HEK293 (cell line): ENCODE data around the gene CATSPER1.

ENCODE experiments used
- HOXA7 ChIP-seq: sonication (generic); formaldehyde crosslinking; IDR thresholded peaks from 2 replicates; pipeline ENCODE4 v1.8.1; 2022; ENCODE audit warnings: missing genetic modification reagents, borderline replicate concordance
- MZF1 ChIP-seq: fragments of 450-650 bp; formaldehyde crosslinking; IDR thresholded peaks from 2 replicates; pipeline ENCODE4 v1.5.1; 2017; ENCODE audit warnings: missing biosample characterization, missing genetic modification characterization, borderline replicate concordance
- TCF7L2 ChIP-seq: IDR thresholded peaks from 2 replicates; pipeline ENCODE4 v1.6.1; 2011; ENCODE audit warnings: low read depth, mild to moderate bottlenecking, inconsistent platforms, low read length, moderate library complexity, borderline replicate concordance
- YY1 ChIP-seq: fragments of 450-650 bp; formaldehyde crosslinking; IDR thresholded peaks from 2 replicates; pipeline ENCODE4 v1.5.1; 2018; ENCODE audit warnings: missing biosample characterization, missing genetic modification characterization
- ZBTB7A ChIP-seq: fragments of 450-650 bp; formaldehyde crosslinking; IDR thresholded peaks from 2 replicates; pipeline ENCODE4 v1.5.1; 2016; ENCODE audit warnings: low read depth, missing biosample characterization, missing genetic modification characterization
- ZNF138 ChIP-seq: fragments of 450-650 bp; formaldehyde crosslinking; IDR thresholded peaks from 2 replicates; pipeline ENCODE4 v1.5.1; 2016; ENCODE audit warnings: missing biosample characterization, missing genetic modification characterization, borderline replicate concordance
- ZNF140 ChIP-seq: fragments of 450-650 bp; formaldehyde crosslinking; IDR thresholded peaks from 2 replicates; pipeline ENCODE4 v1.5.1; 2016; ENCODE audit warnings: missing biosample characterization, missing genetic modification characterization
- ZNF24 ChIP-seq: fragments of 450-650 bp; formaldehyde crosslinking; IDR thresholded peaks from 2 replicates; pipeline ENCODE4 v1.5.1; 2016; ENCODE audit warnings: missing biosample characterization, missing genetic modification characterization
- ZNF311 ChIP-seq: fragments of 450-650 bp; formaldehyde crosslinking; IDR thresholded peaks from 2 replicates; pipeline ENCODE4 v1.5.1; 2017; ENCODE audit warnings: missing biosample characterization, missing genetic modification characterization, borderline replicate concordance
- ZNF768 ChIP-seq: fragments of 450-650 bp; formaldehyde crosslinking; IDR thresholded peaks from 2 replicates; pipeline ENCODE4 v1.5.1; 2018; ENCODE audit warnings: missing biosample characterization, mild to moderate bottlenecking, missing genetic modification characterization
- TF ChIP-seq, protein P1 (sequence below): fragments of 450-650 bp; formaldehyde crosslinking; IDR thresholded peaks from 2 replicates; pipeline ENCODE4 v1.5.1; 2016; ENCODE audit warnings: missing biosample characterization, missing genetic modification characterization
- TF ChIP-seq, protein P2 (sequence below): fragments of 450-650 bp; formaldehyde crosslinking; IDR thresholded peaks from 2 replicates; pipeline ENCODE4 v1.5.1; 2016; ENCODE audit warnings: missing biosample characterization, missing genetic modification characterization
- TF ChIP-seq, protein P3 (sequence below): fragments of 450-650 bp; formaldehyde crosslinking; IDR thresholded peaks from 2 replicates; pipeline ENCODE4 v1.5.1; 2016; ENCODE audit warnings: missing biosample characterization, missing genetic modification characterization, low read depth
- TF ChIP-seq, protein P4 (sequence below): IDR thresholded peaks from 2 replicates; pipeline ENCODE4 v1.6.1; 2011; ENCODE audit warnings: mild to moderate bottlenecking, low read depth, low read length, borderline replicate concordance

DNA sequence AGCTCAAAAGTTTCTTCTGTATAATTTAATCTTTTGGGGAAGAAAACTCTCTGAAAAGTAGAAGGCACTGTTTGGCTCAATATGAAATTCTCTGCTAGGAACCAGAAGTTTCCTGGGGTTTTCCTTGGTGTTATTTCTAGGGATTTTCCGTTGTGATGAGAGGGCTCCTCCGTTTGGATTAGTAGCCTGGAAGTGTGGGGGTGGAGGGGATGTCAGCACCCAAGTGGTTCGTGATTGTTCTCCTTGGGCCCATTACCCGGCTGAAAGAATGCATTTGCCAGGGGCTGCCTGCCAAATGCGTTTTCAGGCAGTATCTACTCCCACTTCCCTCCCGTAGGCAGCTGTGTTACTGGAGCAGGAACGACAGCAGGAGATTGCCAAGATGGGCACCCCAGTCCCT, 30.2 kb upstream of the CATSPER1 start:
- TF ChIP-seq, protein P1, sequence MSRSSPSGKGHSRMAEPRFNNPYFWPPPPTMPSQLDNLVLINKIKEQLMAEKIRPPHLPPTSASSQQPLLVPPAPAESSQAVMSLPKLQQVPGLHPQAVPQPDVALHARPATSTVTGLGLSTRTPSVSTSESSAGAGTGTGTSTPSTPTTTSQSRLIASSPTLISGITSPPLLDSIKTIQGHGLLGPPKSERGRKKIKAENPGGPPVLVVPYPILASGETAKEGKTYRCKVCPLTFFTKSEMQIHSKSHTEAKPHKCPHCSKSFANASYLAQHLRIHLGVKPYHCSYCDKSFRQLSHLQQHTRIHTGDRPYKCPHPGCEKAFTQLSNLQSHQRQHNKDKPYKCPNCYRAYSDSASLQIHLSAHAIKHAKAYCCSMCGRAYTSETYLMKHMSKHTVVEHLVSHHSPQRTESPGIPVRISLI (tag by site-specific recombination): no peak
- TF ChIP-seq, protein P2, sequence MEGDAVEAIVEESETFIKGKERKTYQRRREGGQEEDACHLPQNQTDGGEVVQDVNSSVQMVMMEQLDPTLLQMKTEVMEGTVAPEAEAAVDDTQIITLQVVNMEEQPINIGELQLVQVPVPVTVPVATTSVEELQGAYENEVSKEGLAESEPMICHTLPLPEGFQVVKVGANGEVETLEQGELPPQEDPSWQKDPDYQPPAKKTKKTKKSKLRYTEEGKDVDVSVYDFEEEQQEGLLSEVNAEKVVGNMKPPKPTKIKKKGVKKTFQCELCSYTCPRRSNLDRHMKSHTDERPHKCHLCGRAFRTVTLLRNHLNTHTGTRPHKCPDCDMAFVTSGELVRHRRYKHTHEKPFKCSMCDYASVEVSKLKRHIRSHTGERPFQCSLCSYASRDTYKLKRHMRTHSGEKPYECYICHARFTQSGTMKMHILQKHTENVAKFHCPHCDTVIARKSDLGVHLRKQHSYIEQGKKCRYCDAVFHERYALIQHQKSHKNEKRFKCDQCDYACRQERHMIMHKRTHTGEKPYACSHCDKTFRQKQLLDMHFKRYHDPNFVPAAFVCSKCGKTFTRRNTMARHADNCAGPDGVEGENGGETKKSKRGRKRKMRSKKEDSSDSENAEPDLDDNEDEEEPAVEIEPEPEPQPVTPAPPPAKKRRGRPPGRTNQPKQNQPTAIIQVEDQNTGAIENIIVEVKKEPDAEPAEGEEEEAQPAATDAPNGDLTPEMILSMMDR: no peak
- TF ChIP-seq ZNF138 (no peak), TCF7L2 (no peak), HOXA7 (no peak), ZNF140 (tag by site-specific recombination) (no peak), YY1 (tag by site-specific recombination) (no peak), ZNF311 (no peak), ZNF768 (tag by site-specific recombination) (no peak), ZNF24 (tag by site-specific recombination) (no peak), ZBTB7A (no peak), MZF1 (no peak)
- TF ChIP-seq, protein P3, sequence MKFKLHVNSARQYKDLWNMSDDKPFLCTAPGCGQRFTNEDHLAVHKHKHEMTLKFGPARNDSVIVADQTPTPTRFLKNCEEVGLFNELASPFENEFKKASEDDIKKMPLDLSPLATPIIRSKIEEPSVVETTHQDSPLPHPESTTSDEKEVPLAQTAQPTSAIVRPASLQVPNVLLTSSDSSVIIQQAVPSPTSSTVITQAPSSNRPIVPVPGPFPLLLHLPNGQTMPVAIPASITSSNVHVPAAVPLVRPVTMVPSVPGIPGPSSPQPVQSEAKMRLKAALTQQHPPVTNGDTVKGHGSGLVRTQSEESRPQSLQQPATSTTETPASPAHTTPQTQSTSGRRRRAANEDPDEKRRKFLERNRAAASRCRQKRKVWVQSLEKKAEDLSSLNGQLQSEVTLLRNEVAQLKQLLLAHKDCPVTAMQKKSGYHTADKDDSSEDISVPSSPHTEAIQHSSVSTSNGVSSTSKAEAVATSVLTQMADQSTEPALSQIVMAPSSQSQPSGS (tag by site-specific recombination): no peak
- TF ChIP-seq, protein P4, sequence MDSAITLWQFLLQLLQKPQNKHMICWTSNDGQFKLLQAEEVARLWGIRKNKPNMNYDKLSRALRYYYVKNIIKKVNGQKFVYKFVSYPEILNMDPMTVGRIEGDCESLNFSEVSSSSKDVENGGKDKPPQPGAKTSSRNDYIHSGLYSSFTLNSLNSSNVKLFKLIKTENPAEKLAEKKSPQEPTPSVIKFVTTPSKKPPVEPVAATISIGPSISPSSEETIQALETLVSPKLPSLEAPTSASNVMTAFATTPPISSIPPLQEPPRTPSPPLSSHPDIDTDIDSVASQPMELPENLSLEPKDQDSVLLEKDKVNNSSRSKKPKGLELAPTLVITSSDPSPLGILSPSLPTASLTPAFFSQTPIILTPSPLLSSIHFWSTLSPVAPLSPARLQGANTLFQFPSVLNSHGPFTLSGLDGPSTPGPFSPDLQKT: no peak
